ENCODE data around the gene NLRC3.
"Not testable (repeated sequence)": the region's sequence is repeated elsewhere in the genome, so short reads cannot be mapped to it uniquely, and the experiment has no call there.

Gene NLRC3

DNA sequence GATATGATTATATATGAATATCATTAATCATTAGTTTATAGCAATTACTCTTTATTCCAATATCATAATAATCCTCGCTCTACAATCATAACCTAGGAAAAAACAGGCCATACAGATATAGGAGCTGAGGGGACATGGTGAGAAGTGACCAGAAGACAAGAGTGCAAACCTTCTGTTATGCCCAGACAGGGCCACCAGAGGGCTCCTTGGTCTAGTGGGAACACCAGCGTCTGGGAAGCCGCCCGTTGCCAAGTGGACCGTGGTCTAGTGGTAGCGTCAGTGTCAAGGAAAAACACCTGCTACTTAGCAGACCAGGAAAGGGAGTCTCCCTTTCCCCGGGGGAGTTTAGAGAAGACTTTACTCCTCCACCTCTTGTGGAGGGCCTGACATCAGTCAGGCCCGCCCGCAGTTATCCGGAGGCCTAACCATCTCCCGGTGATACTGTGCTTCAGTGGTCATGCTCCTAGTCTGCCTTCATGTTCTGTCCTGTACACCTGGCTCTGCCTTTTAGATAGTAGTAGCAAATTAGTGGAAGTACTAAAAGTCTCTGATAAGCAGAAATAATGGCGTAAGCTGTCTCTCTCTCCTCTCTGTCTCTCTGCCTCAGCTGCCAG is 49.9 kb downstream of the NLRC3 start:
- TF ChIP-seq, protein P1, sequence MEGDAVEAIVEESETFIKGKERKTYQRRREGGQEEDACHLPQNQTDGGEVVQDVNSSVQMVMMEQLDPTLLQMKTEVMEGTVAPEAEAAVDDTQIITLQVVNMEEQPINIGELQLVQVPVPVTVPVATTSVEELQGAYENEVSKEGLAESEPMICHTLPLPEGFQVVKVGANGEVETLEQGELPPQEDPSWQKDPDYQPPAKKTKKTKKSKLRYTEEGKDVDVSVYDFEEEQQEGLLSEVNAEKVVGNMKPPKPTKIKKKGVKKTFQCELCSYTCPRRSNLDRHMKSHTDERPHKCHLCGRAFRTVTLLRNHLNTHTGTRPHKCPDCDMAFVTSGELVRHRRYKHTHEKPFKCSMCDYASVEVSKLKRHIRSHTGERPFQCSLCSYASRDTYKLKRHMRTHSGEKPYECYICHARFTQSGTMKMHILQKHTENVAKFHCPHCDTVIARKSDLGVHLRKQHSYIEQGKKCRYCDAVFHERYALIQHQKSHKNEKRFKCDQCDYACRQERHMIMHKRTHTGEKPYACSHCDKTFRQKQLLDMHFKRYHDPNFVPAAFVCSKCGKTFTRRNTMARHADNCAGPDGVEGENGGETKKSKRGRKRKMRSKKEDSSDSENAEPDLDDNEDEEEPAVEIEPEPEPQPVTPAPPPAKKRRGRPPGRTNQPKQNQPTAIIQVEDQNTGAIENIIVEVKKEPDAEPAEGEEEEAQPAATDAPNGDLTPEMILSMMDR (IDR thresholded peaks at IDR 0.05; ENCODE audit: insufficient read depth, low read length, missing control alignments): peak; percentile 67
- POLR2A ChIA-PET; H3K4me3 ChIP-seq (ENCODE audit: low read depth, low read length); DNase-seq (ENCODE audit: low read depth, low spot score): not testable (repeated sequence)
- CTCF ChIA-PET: interaction anchor here (1.1 to 2.4 kb wide), 3 partner anchors 9 to 144 kb away, joined by 3 to 20 read pairs (median 3); no protein-coding TSS in a partner anchor

DNA sequence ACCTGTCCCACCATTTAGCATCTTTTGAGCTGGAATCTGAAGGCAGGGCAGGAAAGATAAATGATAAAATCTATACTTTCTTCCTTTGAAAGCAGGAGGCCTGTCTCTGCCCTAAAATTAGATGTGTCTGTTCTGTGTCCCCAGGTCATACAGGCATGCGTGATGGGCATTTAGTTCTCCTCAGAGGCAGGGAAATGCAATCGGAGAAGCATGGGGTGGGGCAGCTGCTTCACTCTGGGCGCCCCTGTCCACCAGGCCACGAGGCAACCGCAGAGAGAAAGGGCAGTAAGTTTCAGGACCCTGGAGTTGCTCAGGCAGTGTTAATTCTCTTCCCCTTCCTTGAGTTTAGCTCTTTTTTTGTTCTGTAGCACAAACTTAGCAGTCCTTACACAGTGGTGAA is 51.3 kb downstream of the NLRC3 start:
- ChIA-PET CTCF (interaction anchor here (1.2 to 2.4 kb wide), 2 partner anchors 10 to 37 kb away, joined by 3 to 20 read pairs; no protein-coding TSS in a partner anchor), POLR2A (no interaction called here)
- DNase-seq (ENCODE audit: low read depth, low spot score): no peak
- no peak overlapping the region for H3K4me3 ChIP-seq (ENCODE audit: low read depth, low read length)
- TF ChIP-seq, protein P1 (IDR thresholded peaks at IDR 0.05; ENCODE audit: insufficient read depth, low read length, missing control alignments): no peak

DNA sequence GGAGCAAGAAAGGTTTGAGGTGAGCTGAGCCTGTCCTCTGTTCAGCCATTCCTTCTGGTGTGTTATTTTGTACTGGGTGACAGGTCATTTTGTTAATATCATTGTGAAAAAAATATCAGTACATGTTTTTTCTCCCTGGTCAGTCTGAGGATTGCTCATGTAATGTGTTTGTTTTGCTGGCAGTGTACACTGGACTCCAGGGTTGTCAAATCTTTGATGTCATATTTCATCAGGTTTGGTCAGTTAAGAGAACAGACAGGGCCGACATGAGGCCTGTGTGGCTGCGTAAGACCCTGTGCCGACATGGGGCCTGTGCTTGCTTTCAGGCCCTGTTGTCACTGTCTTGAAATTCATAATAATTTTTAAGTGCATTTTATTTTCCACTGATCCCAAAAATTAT is 53.9 kb downstream of the NLRC3 start:
- no peak for DNase-seq (ENCODE audit: low read depth, low spot score)
- no peak overlapping the region for H3K4me3 ChIP-seq (ENCODE audit: low read depth, low read length)
- POLR2A ChIA-PET: no interaction called here
- CTCF ChIA-PET: interaction anchor here (1.3 kb wide), 1 partner anchor 22 kb away, joined by 3 read pairs; no protein-coding TSS in a partner anchor
- TF ChIP-seq, protein P1 (IDR thresholded peaks at IDR 0.05; ENCODE audit: insufficient read depth, low read length, missing control alignments): no peak

DNA sequence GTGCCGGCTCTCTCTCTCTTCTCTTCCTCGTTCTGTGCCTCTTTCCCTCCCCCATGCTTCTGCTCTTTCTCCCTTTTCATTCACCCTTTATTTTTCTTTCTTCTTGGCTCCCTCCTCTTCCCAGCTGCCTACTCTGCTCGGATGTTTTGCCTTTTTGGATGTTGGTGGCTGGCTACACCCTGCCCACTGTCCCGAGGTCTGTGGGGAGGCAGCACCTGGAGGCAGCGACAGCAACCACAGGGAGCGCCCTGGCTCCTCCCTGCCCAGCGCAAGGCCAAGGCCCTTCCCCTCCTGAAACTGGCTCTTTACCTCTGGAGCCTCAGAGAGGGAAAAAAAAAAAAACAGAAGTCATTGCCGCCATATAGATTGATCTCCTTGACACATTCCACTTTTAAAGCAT is 56.4 kb downstream of the NLRC3 start:
- no peak for DNase-seq (ENCODE audit: low read depth, low spot score)
- POLR2A ChIA-PET: no interaction called here
- CTCF ChIA-PET: interaction anchor here (0.7 kb wide), 1 partner anchor 10 kb away, joined by 3 read pairs; no protein-coding TSS in a partner anchor
- TF ChIP-seq, protein P1 (IDR thresholded peaks at IDR 0.05; ENCODE audit: insufficient read depth, low read length, missing control alignments): peak; percentile 3
- peak overlapping the region; percentile 34 for H3K4me3 ChIP-seq (ENCODE audit: low read depth, low read length)

DNA sequence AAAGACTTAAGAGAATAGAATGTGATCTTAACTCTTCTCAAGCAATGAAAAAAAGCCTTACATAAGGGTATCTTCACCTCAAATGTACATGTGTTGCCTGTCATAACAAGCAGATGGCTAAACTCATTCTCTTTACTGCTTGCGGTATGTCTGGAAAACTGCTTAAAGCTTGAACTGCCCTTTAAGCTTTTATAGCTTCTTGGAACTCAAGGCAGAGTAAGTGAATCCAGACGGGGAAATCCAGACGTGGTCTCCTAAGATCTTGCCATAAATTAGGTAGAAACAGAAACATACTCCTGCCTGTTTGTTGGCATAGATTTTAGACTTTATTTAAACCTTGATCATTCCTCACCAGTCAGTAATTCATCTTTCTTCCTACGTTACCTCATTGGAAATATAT is 56.8 kb downstream of the NLRC3 start:
- peak; percentile 92 for DNase-seq (ENCODE audit: low read depth, low spot score)
- ChIA-PET CTCF (interaction anchor here (0.7 kb wide), 1 partner anchor 253 kb away, joined by 3 read pairs; no protein-coding TSS in a partner anchor), POLR2A (no interaction called here)
- TF ChIP-seq, protein P1 (IDR thresholded peaks at IDR 0.05; ENCODE audit: insufficient read depth, low read length, missing control alignments): no peak
- no peak overlapping the region for H3K4me3 ChIP-seq (ENCODE audit: low read depth, low read length)

DNA sequence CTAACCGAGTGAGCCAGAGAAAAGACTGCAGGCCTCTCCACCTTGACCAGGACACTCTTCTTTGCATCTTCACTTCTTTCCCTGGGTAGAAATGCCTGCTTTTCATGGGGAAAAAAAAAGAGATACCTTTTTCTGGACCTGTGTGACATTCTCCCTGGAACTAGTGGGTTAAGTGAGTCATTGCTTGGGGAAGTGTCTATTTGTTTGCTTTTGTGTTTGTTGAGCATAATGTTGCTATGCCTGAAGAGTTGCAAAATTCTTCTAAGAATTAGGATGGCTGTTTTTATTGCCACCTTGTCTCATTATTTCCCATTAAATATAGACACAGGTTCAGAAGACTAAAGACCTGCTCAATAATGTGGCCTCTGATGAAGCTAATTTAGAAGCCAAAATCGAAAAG is 57.6 kb downstream of the NLRC3 start:
- TF ChIP-seq, protein P1 (IDR thresholded peaks at IDR 0.05; ENCODE audit: insufficient read depth, low read length, missing control alignments): no peak
- POLR2A ChIA-PET: no interaction called here
- CTCF ChIA-PET: no interaction called here
- DNase-seq (ENCODE audit: low read depth, low spot score): no peak
- no peak overlapping the region for H3K4me3 ChIP-seq (ENCODE audit: low read depth, low read length)
